MM.1S (cell line): Measurements from ENCODE around the gene RMI2.

Source experiments
- CTCF ChIP-seq: fragments of 300-600 bp; sonication (generic); IDR thresholded peaks from 2 replicates; pipeline ENCODE4 v1.5.1; 2016; ENCODE audit warnings: antibody characterized with exemption, low read length, mixed read lengths
- EZH2phosphoT487 ChIP-seq: fragments of 300-600 bp; sonication (generic); IDR thresholded peaks from 2 replicates; pipeline ENCODE4 v1.6.1; 2018; ENCODE audit warnings: antibody characterized with exemption, low read length

- TF ChIP-seq CTCF (no peak), EZH2phosphoT487 (no peak)
These were observed 39.1 kb downstream of the RMI2 start for GRCh38 chr16:11384184-11384955.
